Gastroesophageal sphincter (tissue), 3 donors: ENCODE results near the gene RBMS2.

Source experiments
- EP300 ChIP-seq: sonication (generic); formaldehyde crosslinking; IDR thresholded peaks from one replicate; pipeline ENCODE4 v1.6.1; 2017; ENCODE audit warnings: antibody characterized with exemption, mild to moderate bottlenecking
- POLR2A ChIP-seq, 2 donors: fragments of 450-650 bp; IDR thresholded peaks; one replicate each; pipeline ENCODE4 v1.6.1; 2017; ENCODE audit warnings: antibody characterized with exemption in 2 of 2, mild to moderate bottlenecking in 2 of 2, moderate library complexity in 1 of 2
- POLR2AphosphoS5 ChIP-seq: sonication (generic); formaldehyde crosslinking; IDR thresholded peaks from one replicate; pipeline ENCODE4 v1.6.1; 2017; ENCODE audit warnings: antibody characterized with exemption
- TF ChIP-seq, protein P1 (sequence below), 4 experiments: fragments of 200-600 bp in 2 of 4; fragments of 450-650 bp in 2 of 4; sonication (generic) in 1 of 4; IDR thresholded peaks; one replicate each; pipeline ENCODE4 v1.5.1; 2017 to 2019; ENCODE audit warnings: antibody characterized with exemption in 4 of 4, mild to moderate bottlenecking in 2 of 4, moderate library complexity in 2 of 4

GRCh38 chr12:56541631-56542030 is 20.0 kb downstream of the RBMS2 start:
- TF ChIP-seq, protein P1, sequence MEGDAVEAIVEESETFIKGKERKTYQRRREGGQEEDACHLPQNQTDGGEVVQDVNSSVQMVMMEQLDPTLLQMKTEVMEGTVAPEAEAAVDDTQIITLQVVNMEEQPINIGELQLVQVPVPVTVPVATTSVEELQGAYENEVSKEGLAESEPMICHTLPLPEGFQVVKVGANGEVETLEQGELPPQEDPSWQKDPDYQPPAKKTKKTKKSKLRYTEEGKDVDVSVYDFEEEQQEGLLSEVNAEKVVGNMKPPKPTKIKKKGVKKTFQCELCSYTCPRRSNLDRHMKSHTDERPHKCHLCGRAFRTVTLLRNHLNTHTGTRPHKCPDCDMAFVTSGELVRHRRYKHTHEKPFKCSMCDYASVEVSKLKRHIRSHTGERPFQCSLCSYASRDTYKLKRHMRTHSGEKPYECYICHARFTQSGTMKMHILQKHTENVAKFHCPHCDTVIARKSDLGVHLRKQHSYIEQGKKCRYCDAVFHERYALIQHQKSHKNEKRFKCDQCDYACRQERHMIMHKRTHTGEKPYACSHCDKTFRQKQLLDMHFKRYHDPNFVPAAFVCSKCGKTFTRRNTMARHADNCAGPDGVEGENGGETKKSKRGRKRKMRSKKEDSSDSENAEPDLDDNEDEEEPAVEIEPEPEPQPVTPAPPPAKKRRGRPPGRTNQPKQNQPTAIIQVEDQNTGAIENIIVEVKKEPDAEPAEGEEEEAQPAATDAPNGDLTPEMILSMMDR (IDR thresholded peaks at IDR 0.05), result no peak
- TF ChIP-seq POLR2A (IDR thresholded peaks at IDR 0.05), result no peak
- TF ChIP-seq EP300, result no peak
- TF ChIP-seq POLR2AphosphoS5, result no peak
